Gastroesophageal sphincter (tissue), 4 donors: ENCODE data around the gene DZIP1. TPM values are rescaled to one million over a fixed set of nuclear protein-coding genes. Genes with fewer than 3 reads are reported as not detected.

Source experiments
- ATAC-seq: fragments of 150-250 bp; one replicate; pipeline ENCODE4 v1.9.1; 2016; ENCODE audit warnings: mild to moderate bottlenecking, moderate library complexity
- H3K27ac ChIP-seq, 4 donors: fragments of 200-600 bp; sonication (generic) in 3 of 4; 1 replicate in 3 of 4; 2 replicates in 1 of 4; pipeline ENCODE4 v1.5.1; 2016 to 2019
- H3K27me3 ChIP-seq: fragments of 200-600 bp; sonication (generic); one replicate; pipeline ENCODE4 v1.5.1; 2019
- H3K36me3 ChIP-seq, 2 donors: fragments of 200-600 bp; sonication (generic); one replicate each; pipeline ENCODE4 v1.5.1; 2019; ENCODE audit warnings: control low read depth in 1 of 2
- H3K4me1 ChIP-seq, 3 donors: fragments of 200-600 bp; sonication (generic); 1 replicate in 2 of 3; 2 replicates in 1 of 3; pipeline ENCODE4 v1.5.1; 2016 to 2019; ENCODE audit warnings: control low read depth in 2 of 3
- H3K4me3 ChIP-seq, 2 donors: fragments of 200-600 bp; sonication (generic); one replicate each; pipeline ENCODE4 v1.5.1; 2019; ENCODE audit warnings: mild to moderate bottlenecking in 1 of 2, moderate library complexity in 1 of 2
- H3K9me3 ChIP-seq, 3 donors: fragments of 200-600 bp; sonication (generic); one replicate each; pipeline ENCODE4 v1.5.1; 2017 to 2019; ENCODE audit warnings: control low read depth in 2 of 3
- EP300 ChIP-seq: sonication (generic); formaldehyde crosslinking; IDR thresholded peaks from one replicate; pipeline ENCODE4 v1.6.1; 2017; ENCODE audit warnings: antibody characterized with exemption, mild to moderate bottlenecking
- POLR2A ChIP-seq, 2 donors: fragments of 450-650 bp; IDR thresholded peaks; one replicate each; pipeline ENCODE4 v1.6.1; 2017; ENCODE audit warnings: antibody characterized with exemption in 2 of 2, mild to moderate bottlenecking in 2 of 2, moderate library complexity in 1 of 2
- POLR2AphosphoS5 ChIP-seq: sonication (generic); formaldehyde crosslinking; IDR thresholded peaks from one replicate; pipeline ENCODE4 v1.6.1; 2017; ENCODE audit warnings: antibody characterized with exemption
- WGBS, 2 donors: methylation state at CpG; one replicate each; pipeline ENCODE4 v1.1.5; 2018; ENCODE audit warnings: low coverage in 1 of 2; 5-methylcytosine and 5-hydroxymethylcytosine counted together
- total RNA-seq, 4 donors: library from RNA; depleted of rRNA; stranded (reverse); fragments of >200 nt; gene quantifications; one replicate each; pipeline ENCODE4 v1.1.0, GENCODE V29; 2016
- TF ChIP-seq, protein P1 (sequence below), 4 experiments: fragments of 200-600 bp in 2 of 4; fragments of 450-650 bp in 2 of 4; sonication (generic) in 1 of 4; IDR thresholded peaks; one replicate each; pipeline ENCODE4 v1.5.1; 2017 to 2019; ENCODE audit warnings: antibody characterized with exemption in 4 of 4, mild to moderate bottlenecking in 2 of 4, moderate library complexity in 2 of 4

DZIP1 gene
- total RNA-seq, 4 donors from 2014 or later, result 17.7 to 39.1 (median 28.6) TPM

DNA sequence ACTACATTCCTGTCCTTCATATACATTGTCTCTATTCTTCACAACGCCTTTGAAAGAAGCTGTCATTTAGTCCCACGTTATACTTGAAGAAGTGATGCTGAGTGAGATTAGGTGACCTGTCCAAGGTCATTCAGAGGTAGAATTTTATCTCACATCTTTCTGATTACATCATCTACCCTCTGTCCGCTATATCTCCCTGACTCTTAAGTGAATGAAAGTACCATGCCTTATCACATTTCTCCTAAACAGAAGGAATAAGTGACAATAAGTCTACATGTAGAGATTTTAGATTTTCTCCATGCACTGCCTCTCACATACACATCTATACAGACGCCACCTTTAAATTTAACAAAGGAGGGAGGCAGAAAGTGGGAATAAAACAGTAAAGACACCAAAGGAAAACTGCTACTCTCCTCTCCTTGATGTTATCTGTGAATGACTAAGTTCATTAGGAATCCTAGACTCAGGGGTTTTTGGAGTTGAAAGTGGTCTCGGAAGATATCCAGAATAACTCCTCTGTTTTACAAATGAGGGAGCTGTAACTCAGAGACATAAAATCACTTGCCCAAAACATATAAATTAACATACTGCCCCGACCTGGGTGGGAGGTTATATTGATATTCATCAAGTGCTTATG, 96.9 kb downstream of the DZIP1 start:
- Histone ChIP-seq H3K4me3 (no peak overlapping the region), H3K9me3 (no peaks in the 10 kb centered on the region), H3K36me3 (no peaks in the 10 kb centered on the region), H3K4me1 (peaks cover 0 to 5% (median 0%) of the 10 kb centered on the region in 3 donors), H3K27ac (no peak overlapping the region), H3K27me3 (peaks cover 62% of the 10 kb centered on the region)
- 48 to 56% methylated on average over 5 to 6 of the region's 6 CpGs for WGBS, 2 donors
- TF ChIP-seq POLR2A (IDR thresholded peaks at IDR 0.05) (no peak), POLR2AphosphoS5 (no peak), EP300 (no peak)
- TF ChIP-seq, protein P1, sequence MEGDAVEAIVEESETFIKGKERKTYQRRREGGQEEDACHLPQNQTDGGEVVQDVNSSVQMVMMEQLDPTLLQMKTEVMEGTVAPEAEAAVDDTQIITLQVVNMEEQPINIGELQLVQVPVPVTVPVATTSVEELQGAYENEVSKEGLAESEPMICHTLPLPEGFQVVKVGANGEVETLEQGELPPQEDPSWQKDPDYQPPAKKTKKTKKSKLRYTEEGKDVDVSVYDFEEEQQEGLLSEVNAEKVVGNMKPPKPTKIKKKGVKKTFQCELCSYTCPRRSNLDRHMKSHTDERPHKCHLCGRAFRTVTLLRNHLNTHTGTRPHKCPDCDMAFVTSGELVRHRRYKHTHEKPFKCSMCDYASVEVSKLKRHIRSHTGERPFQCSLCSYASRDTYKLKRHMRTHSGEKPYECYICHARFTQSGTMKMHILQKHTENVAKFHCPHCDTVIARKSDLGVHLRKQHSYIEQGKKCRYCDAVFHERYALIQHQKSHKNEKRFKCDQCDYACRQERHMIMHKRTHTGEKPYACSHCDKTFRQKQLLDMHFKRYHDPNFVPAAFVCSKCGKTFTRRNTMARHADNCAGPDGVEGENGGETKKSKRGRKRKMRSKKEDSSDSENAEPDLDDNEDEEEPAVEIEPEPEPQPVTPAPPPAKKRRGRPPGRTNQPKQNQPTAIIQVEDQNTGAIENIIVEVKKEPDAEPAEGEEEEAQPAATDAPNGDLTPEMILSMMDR (IDR thresholded peaks at IDR 0.05), result no peak
- no peak for ATAC-seq

DNA sequence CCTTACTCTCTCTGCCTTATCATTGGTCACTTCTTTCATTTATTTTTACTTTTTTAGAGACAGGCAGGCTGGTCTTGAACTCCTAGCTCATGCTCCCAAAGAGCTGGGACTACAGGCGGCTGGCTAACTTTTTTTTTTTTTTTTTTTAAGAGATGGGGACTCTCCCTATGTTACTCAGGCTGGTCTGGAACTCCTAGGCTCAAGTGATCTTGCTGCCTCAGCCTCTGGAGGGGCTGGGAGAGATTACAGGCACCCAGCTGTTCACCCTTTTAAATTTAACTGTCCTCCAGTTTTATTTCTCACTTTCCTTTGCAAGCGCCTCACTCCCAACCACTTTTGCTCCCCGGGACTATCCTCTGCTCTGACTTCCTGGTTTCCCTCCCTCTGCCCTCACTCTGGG, 97.6 kb downstream of the DZIP1 start:
- no peaks in the 10 kb centered on the region for H3K36me3 ChIP-seq
- no peak overlapping the region for H3K4me3 ChIP-seq
- ATAC-seq, result no peak
- TF ChIP-seq EP300, result no peak
- TF ChIP-seq POLR2AphosphoS5, result no peak
- no peak for TF ChIP-seq POLR2A (IDR thresholded peaks at IDR 0.05)
- TF ChIP-seq, protein P1 (IDR thresholded peaks at IDR 0.05), result no peak
- peaks cover 55% of the 10 kb centered on the region for H3K27me3 ChIP-seq
- H3K4me1 ChIP-seq, result no peaks in the 10 kb centered on the region
- no peaks in the 10 kb centered on the region for H3K9me3 ChIP-seq
- no peak overlapping the region for H3K27ac ChIP-seq
- WGBS, 2 donors, result 0 to 25% methylated on average over 1 to 2 of the region's 3 CpGs

DNA sequence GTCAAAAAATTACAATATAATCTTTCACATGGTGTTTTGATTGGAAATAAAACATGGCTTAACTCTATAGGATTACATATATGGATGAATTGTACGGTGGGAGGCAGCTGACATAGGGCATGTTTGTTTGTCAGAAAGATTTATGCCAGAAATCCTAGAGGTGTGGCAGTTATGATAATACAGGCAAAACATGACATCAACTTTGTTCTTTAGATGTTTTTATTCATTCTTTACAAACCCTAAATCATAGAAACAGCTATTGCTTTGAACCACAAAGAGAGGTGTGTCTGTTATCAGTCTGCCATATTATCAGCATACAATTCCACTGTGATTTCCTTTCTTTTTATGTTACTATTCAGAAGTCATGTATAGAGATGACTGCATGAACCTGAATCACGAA, 100.2 kb downstream of the DZIP1 start:
- Histone ChIP-seq H3K36me3 (no peaks in the 10 kb centered on the region), H3K4me3 (no peak overlapping the region), H3K4me1 (no peaks in the 10 kb centered on the region), H3K27ac (no peak overlapping the region), H3K27me3 (peaks cover 37% of the 10 kb centered on the region), H3K9me3 (no peaks in the 10 kb centered on the region)
- 46 to 75% methylated on average over 2 of the region's 2 CpGs for WGBS, 2 donors
- TF ChIP-seq POLR2A (IDR thresholded peaks at IDR 0.05) (no peak), POLR2AphosphoS5 (no peak), EP300 (no peak)
- TF ChIP-seq, protein P1 (IDR thresholded peaks at IDR 0.05), result no peak
- ATAC-seq, result no peak

DNA sequence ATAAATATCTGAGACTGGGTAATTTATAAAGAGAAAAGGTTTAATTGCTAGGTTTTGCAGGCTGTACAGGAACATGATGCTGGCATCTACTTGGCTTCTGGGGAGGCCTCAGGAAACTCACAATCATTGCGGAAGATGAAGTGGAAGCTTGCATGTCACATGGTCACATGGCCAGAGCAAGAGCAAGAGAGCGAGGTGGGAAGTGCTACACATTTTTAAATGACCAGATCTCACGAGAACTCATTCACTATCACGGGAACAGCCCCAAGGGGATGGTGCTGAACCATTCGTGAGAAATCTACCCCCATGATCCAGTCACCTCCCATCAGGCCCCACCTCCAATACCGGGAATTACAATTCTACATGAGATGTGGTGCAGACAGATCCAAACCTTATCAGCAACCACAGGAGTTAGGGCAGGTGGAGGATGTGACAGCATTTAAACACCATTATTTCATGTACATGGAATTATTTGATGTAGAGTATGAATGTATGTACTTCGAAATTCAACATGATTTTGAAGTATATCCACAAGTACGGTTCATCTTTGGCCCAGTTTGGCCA, 102.5 kb downstream of the DZIP1 start:
- Histone ChIP-seq H3K27ac (no peak overlapping the region), H3K4me1 (no peaks in the 10 kb centered on the region), H3K36me3 (no peaks in the 10 kb centered on the region), H3K4me3 (no peak overlapping the region), H3K9me3 (no peaks in the 10 kb centered on the region), H3K27me3 (peaks cover 18% of the 10 kb centered on the region)
- TF ChIP-seq POLR2A (IDR thresholded peaks at IDR 0.05) (no peak), POLR2AphosphoS5 (no peak), EP300 (no peak)
- TF ChIP-seq, protein P1 (IDR thresholded peaks at IDR 0.05), result no peak
- ATAC-seq, result no peak
- 81 to 90% methylated on average over 5 to 8 of the region's 8 CpGs for WGBS, 2 donors

DNA sequence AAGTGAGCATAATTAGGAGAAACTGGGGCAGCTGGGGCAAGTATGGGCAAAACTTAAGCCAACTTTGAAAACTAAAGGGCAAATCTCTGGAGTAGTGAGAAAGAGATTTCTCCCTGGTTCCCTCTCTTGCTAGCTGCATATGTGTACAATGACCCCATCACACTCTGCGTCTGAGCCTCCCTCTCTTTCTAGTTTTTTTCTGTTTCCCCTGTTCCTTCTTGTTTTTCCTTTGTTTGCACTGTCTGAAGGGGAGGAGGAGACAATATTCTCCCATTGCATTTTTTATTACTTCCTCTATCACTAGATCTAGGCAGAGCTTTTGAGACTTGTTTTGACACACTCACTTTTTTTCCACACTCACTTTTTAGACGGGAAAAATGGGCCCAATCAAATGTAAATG, 103.2 kb downstream of the DZIP1 start:
- no peak overlapping the region for H3K4me3 ChIP-seq
- H3K27ac ChIP-seq, result no peak overlapping the region
- no peak for ATAC-seq
- WGBS, 2 donors, result 53 to 80% methylated on average over 1 to 2 of the region's 2 CpGs
- no peaks in the 10 kb centered on the region for H3K4me1 ChIP-seq
- H3K36me3 ChIP-seq, result no peaks in the 10 kb centered on the region
- TF ChIP-seq POLR2A (IDR thresholded peaks at IDR 0.05) (no peak), EP300 (no peak), POLR2AphosphoS5 (no peak)
- TF ChIP-seq, protein P1 (IDR thresholded peaks at IDR 0.05), result no peak
- peaks cover 13% of the 10 kb centered on the region for H3K27me3 ChIP-seq
- no peaks in the 10 kb centered on the region for H3K9me3 ChIP-seq
